IMR-90 (cell line): ENCODE data around the gene VPS72.

Experiments used
- BHLHE40 ChIP-seq: fragments of 150-350 bp; IDR thresholded peaks from 2 replicates; pipeline ENCODE4 v1.6.1; 2016; ENCODE audit warnings: mild to moderate bottlenecking, low read depth, low read length
- CEBPB ChIP-seq: IDR thresholded peaks from 2 replicates; pipeline ENCODE4 v1.6.1; 2012; ENCODE audit warnings: low read depth, low read length, improper control_type of control experiment
- CHD1 ChIP-seq: IDR thresholded peaks from 2 replicates; pipeline ENCODE4 v1.6.1; 2012; ENCODE audit warnings: low read depth, low read length, improper control_type of control experiment
- FOS ChIP-seq: fragments of 150-350 bp; IDR thresholded peaks from 2 replicates; pipeline ENCODE4 v1.6.1; 2016; ENCODE audit warnings: low read depth, low read length
- MAFK ChIP-seq: IDR thresholded peaks from 2 replicates; pipeline ENCODE4 v1.6.1; 2012; ENCODE audit warnings: low read depth, low read length, improper control_type of control experiment
- MXI1 ChIP-seq: IDR thresholded peaks from 2 replicates; pipeline ENCODE4 v1.6.1; 2012; ENCODE audit warnings: low read depth, mild to moderate bottlenecking, low read length, moderate library complexity, borderline replicate concordance
- NFE2L2 ChIP-seq: fragments of 150-350 bp; IDR thresholded peaks from 2 replicates; pipeline ENCODE4 v1.6.1; 2016; ENCODE audit warnings: low read depth, mild to moderate bottlenecking, low read length
- POLR2A ChIP-seq: IDR thresholded peaks from 2 replicates; pipeline ENCODE4 v1.6.1; 2012; ENCODE audit warnings: mild to moderate bottlenecking, low read depth, low read length
- RAD21 ChIP-seq: IDR thresholded peaks from 2 replicates; pipeline ENCODE4 v1.6.1; 2012; ENCODE audit warnings: low read length, improper control_type of control experiment
- RFX5 ChIP-seq: IDR thresholded peaks from 2 replicates; pipeline ENCODE4 v1.8.0; 2012; ENCODE audit warnings: low read depth, mild to moderate bottlenecking, low read length, moderate library complexity
- TF ChIP-seq, protein P1 (sequence below): conservative IDR thresholded peaks from 2 replicates; pipeline ENCODE4 v1.5.1; 2012; ENCODE audit warnings: mild to moderate bottlenecking, low read depth, low read length, improper control_type of control experiment
- TF ChIP-seq, protein P2 (sequence below): fragments of 150-350 bp; IDR thresholded peaks from 2 replicates; pipeline ENCODE4 v1.6.1; 2017; ENCODE audit warnings: mild to moderate bottlenecking, antibody characterized with exemption, low read length, low read depth
- TF ChIP-seq, protein P3 (sequence below): fragments of 150-350 bp; IDR thresholded peaks from 2 replicates; pipeline ENCODE4 v1.6.1; 2016; ENCODE audit warnings: low read depth, mild to moderate bottlenecking, low read length, moderate library complexity, borderline replicate concordance

DNA sequence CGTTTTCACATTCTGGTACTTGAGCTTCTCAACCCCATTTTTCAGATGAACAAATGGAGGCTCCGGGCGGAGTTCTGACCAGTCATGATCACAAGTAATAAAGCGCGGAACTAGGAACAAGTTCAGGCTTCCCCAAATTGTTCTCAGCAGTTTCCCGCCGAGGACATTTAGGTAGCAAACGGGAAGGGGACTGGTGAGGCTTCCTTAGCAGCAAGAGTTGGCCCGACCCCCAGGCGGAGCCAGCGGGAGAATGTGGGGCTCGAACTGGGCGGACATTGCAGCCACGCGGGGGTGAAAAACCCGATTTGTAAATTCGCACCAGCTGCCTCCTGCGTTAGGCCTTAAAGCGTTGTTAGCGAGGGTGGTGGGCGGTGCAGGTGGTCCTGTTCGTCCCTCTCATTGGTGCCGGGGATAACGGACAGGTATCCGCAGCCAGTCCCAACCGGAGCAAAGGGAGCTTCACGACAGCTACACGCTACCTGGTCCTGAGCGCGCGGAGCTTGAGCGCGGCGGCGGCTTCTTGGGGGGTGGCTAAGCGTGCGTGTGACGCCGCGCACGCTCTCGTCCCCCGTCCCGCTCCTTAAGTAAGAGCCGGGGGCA is 58.9 kb downstream of the VPS72 start:
- TF ChIP-seq BHLHE40: no peak
- TF ChIP-seq, protein P1, sequence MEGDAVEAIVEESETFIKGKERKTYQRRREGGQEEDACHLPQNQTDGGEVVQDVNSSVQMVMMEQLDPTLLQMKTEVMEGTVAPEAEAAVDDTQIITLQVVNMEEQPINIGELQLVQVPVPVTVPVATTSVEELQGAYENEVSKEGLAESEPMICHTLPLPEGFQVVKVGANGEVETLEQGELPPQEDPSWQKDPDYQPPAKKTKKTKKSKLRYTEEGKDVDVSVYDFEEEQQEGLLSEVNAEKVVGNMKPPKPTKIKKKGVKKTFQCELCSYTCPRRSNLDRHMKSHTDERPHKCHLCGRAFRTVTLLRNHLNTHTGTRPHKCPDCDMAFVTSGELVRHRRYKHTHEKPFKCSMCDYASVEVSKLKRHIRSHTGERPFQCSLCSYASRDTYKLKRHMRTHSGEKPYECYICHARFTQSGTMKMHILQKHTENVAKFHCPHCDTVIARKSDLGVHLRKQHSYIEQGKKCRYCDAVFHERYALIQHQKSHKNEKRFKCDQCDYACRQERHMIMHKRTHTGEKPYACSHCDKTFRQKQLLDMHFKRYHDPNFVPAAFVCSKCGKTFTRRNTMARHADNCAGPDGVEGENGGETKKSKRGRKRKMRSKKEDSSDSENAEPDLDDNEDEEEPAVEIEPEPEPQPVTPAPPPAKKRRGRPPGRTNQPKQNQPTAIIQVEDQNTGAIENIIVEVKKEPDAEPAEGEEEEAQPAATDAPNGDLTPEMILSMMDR: no peak
- TF ChIP-seq POLR2A: no peak
- TF ChIP-seq, protein P2, sequence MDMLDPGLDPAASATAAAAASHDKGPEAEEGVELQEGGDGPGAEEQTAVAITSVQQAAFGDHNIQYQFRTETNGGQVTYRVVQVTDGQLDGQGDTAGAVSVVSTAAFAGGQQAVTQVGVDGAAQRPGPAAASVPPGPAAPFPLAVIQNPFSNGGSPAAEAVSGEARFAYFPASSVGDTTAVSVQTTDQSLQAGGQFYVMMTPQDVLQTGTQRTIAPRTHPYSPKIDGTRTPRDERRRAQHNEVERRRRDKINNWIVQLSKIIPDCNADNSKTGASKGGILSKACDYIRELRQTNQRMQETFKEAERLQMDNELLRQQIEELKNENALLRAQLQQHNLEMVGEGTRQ: no peak
- TF ChIP-seq, protein P3, sequence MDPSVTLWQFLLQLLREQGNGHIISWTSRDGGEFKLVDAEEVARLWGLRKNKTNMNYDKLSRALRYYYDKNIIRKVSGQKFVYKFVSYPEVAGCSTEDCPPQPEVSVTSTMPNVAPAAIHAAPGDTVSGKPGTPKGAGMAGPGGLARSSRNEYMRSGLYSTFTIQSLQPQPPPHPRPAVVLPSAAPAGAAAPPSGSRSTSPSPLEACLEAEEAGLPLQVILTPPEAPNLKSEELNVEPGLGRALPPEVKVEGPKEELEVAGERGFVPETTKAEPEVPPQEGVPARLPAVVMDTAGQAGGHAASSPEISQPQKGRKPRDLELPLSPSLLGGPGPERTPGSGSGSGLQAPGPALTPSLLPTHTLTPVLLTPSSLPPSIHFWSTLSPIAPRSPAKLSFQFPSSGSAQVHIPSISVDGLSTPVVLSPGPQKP: no peak
- TF ChIP-seq FOS: no peak
- TF ChIP-seq MXI1: no peak
- no peak for TF ChIP-seq RFX5
- no peak for TF ChIP-seq MAFK
- TF ChIP-seq CEBPB: no peak
- no peak for TF ChIP-seq NFE2L2
- no peak for TF ChIP-seq RAD21
- no peak for TF ChIP-seq CHD1
